C4-2B (cell line): ENCODE measurements around the gene DNAH8.

ENCODE experiments used
- ZFX ChIP-seq: fragments of 450-650 bp; IDR thresholded peaks from 2 replicates; pipeline ENCODE4 v1.6.1; 2017
- TF ChIP-seq, protein P1 (sequence below): fragments of 450-650 bp; conservative IDR thresholded peaks from 2 replicates; pipeline ENCODE4 v1.5.1; 2017; ENCODE audit warnings: mild to moderate bottlenecking

- TF ChIP-seq, protein P1, sequence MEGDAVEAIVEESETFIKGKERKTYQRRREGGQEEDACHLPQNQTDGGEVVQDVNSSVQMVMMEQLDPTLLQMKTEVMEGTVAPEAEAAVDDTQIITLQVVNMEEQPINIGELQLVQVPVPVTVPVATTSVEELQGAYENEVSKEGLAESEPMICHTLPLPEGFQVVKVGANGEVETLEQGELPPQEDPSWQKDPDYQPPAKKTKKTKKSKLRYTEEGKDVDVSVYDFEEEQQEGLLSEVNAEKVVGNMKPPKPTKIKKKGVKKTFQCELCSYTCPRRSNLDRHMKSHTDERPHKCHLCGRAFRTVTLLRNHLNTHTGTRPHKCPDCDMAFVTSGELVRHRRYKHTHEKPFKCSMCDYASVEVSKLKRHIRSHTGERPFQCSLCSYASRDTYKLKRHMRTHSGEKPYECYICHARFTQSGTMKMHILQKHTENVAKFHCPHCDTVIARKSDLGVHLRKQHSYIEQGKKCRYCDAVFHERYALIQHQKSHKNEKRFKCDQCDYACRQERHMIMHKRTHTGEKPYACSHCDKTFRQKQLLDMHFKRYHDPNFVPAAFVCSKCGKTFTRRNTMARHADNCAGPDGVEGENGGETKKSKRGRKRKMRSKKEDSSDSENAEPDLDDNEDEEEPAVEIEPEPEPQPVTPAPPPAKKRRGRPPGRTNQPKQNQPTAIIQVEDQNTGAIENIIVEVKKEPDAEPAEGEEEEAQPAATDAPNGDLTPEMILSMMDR = no peak
- no peak for TF ChIP-seq ZFX
Measured at GRCh38 chr6:39060467-39061160, 345.5 kb downstream of the DNAH8 start.
